Activated CD4-positive, alpha-beta T cell treated with anti-CD3 and anti-CD28 coated beads, Interleukin-2, amount 50 U/mL, for 1 hour (primary cell): ENCODE results near the gene RS1.

Source experiments
- DNase-seq: peaks from one replicate; pipeline ENCODE4 v3.0.0-alpha.2; 2020

The RS1 gene

DNA sequence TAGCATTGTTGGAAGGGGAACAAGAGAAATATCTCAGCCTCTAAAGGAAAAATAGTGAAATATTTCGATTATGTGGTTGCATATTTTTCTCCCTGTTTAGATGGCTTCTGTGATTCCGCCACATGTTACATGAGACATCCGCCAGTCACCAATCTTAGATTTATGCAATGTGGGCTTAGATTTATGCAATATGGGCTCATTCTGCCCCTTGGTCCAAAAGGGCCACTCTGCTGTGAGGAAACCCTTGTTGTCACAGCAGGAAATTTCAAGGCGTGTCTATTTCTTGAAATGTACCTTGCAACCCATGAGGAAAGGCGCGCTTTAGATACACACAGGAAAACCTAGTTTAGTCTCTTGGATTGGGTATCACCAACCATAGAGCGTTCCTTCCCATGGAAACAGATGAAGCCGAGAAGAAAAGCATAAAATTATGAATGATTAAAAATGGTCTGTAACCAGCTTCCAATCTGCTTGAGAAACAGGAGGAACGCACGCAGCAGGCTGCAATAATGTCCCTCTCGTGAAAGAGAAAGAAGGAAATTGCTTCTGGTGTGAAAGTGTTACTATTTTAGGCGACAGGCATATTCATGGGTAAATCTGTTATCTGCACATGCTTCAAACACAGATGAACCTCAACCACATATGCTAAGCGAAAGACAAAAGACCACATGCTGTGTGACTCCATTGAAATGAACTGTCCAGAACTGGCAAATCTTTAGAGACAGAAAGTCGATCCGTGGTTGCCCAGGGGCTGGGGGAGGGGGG, 3.7 kb downstream of the RS1 start:
- no peak for DNase-seq

- no peak for DNase-seq
Measured at GRCh38 chrX:18666614-18667013, 5.3 kb downstream of the RS1 start.

DNA sequence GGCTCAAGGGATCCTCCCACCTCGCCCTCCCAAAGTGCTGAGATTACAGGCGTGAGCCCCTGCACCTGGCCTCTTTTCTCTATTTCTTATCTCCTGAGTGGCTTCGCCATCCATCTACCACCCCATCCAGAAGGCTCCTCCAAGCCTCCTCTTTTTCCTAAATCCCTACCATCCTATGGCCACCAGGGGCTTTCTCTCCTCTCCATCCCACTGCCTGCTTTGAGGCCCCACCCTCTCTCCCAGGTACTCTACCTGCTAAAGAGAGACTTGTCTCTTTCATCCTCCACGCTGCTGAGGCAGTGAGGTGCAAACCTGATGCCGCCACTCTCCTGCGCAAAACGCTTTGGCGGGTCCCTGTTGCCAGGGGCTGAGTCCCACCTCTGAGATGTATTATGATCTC, 7.0 kb downstream of the RS1 start:
- DNase-seq, result no peak

GRCh38 chrX:18661273-18661672, 10.6 kb downstream of the RS1 start:
- DNase-seq, result no peak

DNA sequence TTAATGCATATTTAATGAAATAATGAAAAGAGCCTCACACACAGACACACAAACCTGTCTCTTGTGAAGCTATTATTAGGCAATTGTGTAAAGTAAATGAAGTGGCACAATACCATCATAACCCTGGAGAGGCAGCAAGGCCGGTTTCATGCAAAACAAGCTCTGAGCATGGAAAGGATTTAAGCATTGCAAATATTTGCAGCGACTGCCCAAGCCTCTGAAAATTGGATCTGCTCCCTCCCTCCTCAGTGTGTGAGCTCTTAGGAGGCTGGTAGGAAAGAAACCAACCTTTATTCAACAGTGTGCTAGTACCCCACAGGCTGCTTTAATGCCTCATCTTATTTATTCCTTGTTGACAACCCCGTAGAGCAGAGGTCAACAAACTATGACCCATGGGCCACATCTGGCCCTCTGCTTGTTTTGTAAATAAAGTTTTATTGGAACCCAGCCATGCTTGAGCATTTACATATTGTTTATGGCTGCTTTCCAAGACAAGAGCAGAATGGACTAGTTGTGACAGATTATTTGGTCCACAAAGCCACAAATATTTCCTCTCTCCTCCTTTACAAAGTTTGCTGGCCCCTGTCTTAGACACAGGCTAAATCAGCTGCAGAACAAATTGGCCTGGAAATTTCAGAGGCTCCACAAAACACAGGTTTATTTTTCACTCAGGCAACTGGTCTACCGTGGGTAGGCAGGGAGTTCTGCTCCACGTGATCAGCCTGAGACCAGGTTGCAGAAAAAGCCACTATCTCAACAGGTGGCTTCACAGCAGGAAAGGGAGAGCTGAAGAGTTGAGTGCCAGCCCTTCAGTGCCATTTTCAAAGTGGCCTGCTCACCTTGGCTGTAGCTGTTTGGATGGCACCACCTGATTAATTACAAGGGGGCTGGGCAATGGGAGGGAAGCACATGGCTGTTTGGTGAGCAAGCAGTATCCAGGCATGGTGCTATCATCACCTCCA, 16.8 kb downstream of the RS1 start:
- DNase-seq, result no peak

DNA sequence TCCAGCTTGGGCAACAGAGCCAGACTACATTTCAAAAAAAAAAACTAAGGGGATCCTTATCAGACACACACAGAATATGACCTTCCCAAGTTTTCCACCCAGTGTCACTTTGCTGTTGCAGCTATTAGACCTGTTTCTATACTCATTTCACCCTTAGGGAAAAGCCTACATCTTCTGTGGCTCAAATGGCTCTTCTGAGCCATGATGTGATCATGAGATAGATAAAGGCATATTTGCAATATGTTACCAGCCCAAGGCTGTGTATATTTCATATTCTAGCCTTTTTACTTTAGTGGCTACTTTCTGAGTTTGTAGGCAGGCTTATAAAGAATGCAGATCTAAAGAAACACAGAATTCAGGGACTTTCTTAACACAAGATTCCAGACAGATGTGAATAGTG, 19.3 kb downstream of the RS1 start:
- DNase-seq, result no peak

DNA sequence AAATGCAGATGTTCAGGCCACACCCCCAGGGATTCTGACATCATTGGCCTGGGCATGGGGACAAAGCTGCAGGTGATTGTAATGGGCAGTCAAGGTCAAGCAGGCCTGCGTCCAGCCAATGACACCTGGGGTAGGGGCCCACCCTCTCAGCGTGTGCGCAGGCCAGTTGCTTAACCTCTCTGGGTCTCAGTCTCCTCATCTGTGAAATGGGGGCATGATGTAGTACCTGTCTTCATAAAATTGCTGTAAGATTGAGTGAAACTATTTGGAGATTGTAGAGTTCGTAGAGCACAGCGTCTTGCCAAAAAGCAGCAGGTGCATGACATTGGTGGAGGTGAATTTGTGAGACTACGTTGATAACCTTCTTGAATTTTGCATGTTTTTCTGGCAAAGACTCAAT, 21.2 kb downstream of the RS1 start:
- no peak for DNase-seq

GRCh38 chrX:18649498-18649951, 22.4 kb downstream of the RS1 start:
- no peak for DNase-seq

GRCh38 chrX:18647621-18648020, 24.3 kb downstream of the RS1 start:
- no peak for DNase-seq

GRCh38 chrX:18643853-18644252, 28.1 kb downstream of the RS1 start:
- no peak for DNase-seq

DNA sequence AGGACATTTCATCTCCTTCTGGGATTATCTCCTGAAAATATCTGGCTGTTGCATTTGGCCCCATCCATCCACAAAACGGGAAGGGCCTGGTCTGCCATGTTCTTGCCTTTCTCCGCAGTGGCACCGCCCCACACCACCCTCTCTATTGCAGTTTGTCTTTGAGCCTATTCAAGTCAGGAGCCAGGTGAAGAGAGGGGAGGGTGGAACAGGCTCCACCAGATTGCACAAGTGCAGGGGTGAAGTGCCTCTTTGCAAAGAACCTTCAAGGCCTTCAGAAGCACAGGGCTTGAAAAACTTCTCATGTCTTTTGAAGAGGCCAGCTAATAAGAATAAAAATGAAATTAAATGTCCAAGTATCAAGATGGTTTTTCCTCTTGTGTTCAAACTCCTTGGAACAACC, 28.7 kb downstream of the RS1 start:
- DNase-seq, result no peak

DNA sequence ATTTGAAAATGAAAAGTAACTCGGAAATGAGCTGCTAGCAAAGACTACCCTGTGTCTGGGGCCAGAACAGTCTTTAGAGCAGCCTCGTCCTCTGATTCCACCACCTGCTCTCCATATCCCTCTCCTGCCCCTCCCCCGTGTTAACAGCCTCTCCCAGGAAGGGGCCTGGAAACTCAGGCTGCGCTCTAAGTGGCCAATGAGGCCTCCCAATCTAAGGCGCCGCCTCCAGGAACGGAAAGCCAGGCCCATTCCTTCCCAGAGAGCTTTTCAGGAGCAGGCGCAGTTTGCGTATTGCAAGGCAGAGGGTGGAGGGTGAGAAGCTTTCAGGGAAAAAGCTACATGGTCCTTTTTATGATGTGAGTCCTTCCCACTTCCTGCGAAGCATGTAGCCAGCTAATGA, 31.2 kb downstream of the RS1 start:
- DNase-seq, result no peak

DNA sequence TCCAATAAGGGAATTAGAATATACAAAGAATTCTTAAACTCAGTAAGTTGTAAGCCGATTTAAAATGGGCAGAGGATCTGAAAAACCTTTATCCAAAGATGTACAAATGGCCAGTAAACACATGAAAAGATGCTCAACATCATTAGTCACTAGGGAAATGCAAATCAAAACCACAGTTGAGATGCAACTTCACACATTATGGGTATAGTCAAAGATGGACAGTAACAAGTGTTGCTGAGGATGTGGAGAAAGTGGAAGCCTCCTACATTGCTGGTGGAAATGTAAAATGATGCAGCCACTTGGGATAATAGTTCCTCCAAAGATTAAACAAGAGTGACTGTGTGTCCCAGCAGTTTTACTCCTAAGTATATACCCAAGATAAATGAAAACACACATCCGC, 32.6 kb downstream of the RS1 start:
- DNase-seq, result no peak

GRCh38 chrX:18638398-18638797, 33.5 kb downstream of the RS1 start:
- DNase-seq, result no peak

DNA sequence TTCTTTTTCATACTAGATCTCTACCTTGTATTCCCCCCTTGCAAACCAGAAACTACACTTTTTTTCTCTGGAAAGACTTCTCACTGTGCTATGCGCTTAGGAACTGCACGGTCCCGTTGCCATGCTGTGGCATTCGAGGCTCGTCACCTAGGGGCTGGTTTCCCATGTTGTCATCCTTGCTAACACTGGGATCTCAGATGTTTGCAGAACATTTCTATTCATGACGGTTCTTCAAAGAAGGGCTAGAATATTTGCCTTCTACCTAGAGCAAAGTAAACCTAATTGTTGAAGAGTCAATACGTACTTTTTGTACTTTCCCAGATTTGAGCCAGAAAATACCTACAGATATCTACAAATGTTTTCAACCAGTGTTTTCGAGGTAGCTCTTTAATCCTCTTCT, 41.0 kb downstream of the RS1 start:
- no peak for DNase-seq

GRCh38 chrX:18624599-18624998, 47.3 kb downstream of the RS1 start:
- DNase-seq, result no peak

DNA sequence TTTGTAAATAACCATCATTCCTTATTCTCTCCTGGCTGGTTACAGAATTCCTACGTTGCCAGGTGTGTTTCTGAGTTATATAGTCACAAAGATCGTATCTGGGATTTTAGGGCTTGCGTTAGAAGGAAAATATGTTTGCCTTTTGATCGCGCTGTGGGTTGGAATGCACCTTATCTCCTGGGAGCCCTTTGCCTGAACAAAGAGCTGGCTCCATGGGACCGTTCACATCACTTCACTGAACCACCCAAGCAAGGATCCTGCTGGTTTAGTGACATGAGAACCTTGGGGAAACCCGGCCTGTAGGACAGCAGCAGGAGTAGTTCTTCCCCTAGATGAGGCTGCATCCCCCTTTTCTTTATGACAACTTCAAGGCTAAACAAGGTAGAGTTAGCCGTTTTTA, 51.6 kb downstream of the RS1 start:
- DNase-seq, result no peak

GRCh38 chrX:18619288-18619687, 52.6 kb downstream of the RS1 start:
- no peak for DNase-seq

DNA sequence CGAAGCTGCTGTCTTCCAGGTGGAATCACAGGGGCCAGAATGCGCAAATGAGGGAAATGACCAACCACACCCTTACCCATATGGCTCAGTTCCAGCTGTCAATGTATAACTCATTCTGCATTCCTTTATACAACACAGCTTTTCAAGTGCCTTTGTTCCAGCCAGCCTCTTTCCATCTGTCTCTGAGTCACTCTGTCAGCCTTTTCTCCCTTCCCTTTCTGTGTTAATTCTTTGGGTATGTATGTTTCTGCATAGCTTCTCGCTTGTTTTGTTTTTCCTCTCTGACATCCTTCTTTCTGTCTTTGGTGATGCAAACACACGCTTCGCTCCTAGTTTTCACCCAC, 54.5 kb downstream of the RS1 start:
- DNase-seq, result no peak

- DNase-seq, result no peak
Measured at GRCh38 chrX:18616688-18617406, 55.1 kb downstream of the RS1 start.

DNA sequence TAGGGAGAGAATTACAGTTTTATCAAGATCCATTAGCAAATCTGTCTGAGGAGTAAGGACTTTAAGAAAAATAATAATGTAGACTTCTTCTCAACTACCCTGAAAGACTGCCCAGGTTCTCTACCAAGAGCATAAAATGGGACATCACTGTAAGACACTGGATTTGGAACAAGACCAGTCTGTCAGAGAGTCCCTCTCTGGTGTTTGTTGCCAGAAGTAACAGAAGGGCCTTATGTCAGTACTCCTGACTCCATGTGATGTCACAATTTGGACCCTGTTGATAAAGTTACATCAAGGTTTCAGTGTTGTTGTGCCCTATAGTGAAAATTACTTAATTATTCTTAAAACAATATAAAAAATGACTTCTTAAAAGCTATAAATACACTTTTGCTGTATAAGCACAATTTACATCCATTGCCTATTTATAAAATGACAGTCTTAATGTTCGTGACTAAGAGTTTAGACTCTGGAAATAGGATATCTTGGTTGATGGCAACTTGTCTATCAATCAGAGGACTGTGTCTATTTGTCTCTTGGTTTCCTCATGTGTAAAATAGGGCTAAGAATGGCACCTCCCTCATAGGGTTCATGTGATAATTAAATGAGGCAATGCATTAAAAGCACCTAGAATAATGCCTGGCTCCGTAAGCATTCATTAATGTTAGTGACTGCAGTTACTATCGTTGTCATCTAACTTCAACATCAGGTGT, 57.8 kb downstream of the RS1 start:
- DNase-seq, result no peak

GRCh38 chrX:18607966-18608365, 63.9 kb downstream of the RS1 start:
- no peak for DNase-seq

GRCh38 chrX:18598413-18598812, 73.5 kb downstream of the RS1 start:
- DNase-seq, result no peak
